Measurements from ENCODE around the gene CDCA3.
A peak's percentile ranks its signal among the peaks of the same experiment; 100 is the strongest.

The CDCA3 gene

GRCh38 chr12:6823182-6824084, 27.7 kb downstream of the CDCA3 start:
- TF ChIP-seq GATA2 (IDR thresholded peaks at IDR 0.05; ENCODE audit: low read depth, low read length), result no peak
- no peak for TF ChIP-seq GATA3 (IDR thresholded peaks at IDR 0.05; ENCODE audit: low read depth, low read length)

- TF ChIP-seq GATA2 (IDR thresholded peaks at IDR 0.05; ENCODE audit: low read depth, low read length), result no peak
- no peak for TF ChIP-seq GATA3 (IDR thresholded peaks at IDR 0.05; ENCODE audit: low read depth, low read length)
Measured at GRCh38 chr12:6822426-6823135, 28.5 kb downstream of the CDCA3 start.

- no peak for TF ChIP-seq GATA2 (IDR thresholded peaks at IDR 0.05; ENCODE audit: low read depth, low read length)
- TF ChIP-seq GATA3 (IDR thresholded peaks at IDR 0.05; ENCODE audit: low read depth, low read length), result no peak
Measured at GRCh38 chr12:6821591-6822425, 29.3 kb downstream of the CDCA3 start, which contains the start of gene GPR162. Gene GPR162 (plus strand): TSS chr12:6821821. CDS start chr12:6823899, 2,078 bp downstream.

- no peak for TF ChIP-seq GATA3 (IDR thresholded peaks at IDR 0.05; ENCODE audit: low read depth, low read length)
- no peak for TF ChIP-seq GATA2 (IDR thresholded peaks at IDR 0.05; ENCODE audit: low read depth, low read length)
Measured at GRCh38 chr12:6820166-6820565, 30.9 kb downstream of the CDCA3 start.

GRCh38 chr12:6819106-6820030, 31.7 kb downstream of the CDCA3 start:
- no peak for TF ChIP-seq GATA2 (IDR thresholded peaks at IDR 0.05; ENCODE audit: low read depth, low read length)
- TF ChIP-seq GATA3 (IDR thresholded peaks at IDR 0.05; ENCODE audit: low read depth, low read length), result no peak

- no peak for TF ChIP-seq GATA3 (IDR thresholded peaks at IDR 0.05; ENCODE audit: low read depth, low read length)
- no peak for TF ChIP-seq GATA2 (IDR thresholded peaks at IDR 0.05; ENCODE audit: low read depth, low read length)
Measured at GRCh38 chr12:6818645-6819044, 32.4 kb downstream of the CDCA3 start.

- TF ChIP-seq GATA2 (IDR thresholded peaks at IDR 0.05; ENCODE audit: low read depth, low read length) (no peak), GATA3 (IDR thresholded peaks at IDR 0.05; ENCODE audit: low read depth, low read length) (no peak)
Measured at GRCh38 chr12:6818222-6818621, 32.9 kb downstream of the CDCA3 start.

GRCh38 chr12:6817662-6818157, 33.4 kb downstream of the CDCA3 start:
- no peak for TF ChIP-seq GATA3 (IDR thresholded peaks at IDR 0.05; ENCODE audit: low read depth, low read length)
- TF ChIP-seq GATA2 (IDR thresholded peaks at IDR 0.05; ENCODE audit: low read depth, low read length), result no peak

- no peak for TF ChIP-seq GATA3 (IDR thresholded peaks at IDR 0.05; ENCODE audit: low read depth, low read length)
- no peak for TF ChIP-seq GATA2 (IDR thresholded peaks at IDR 0.05; ENCODE audit: low read depth, low read length)
Measured at GRCh38 chr12:6817098-6817497, 34.0 kb downstream of the CDCA3 start.

- peak; percentile 84 for TF ChIP-seq GATA2 (IDR thresholded peaks at IDR 0.05; ENCODE audit: low read depth, low read length)
- TF ChIP-seq GATA3 (IDR thresholded peaks at IDR 0.05; ENCODE audit: low read depth, low read length), result no peak
Measured at GRCh38 chr12:6816598-6816997, 34.5 kb downstream of the CDCA3 start.

- TF ChIP-seq GATA2 (IDR thresholded peaks at IDR 0.05; ENCODE audit: low read depth, low read length), result no peak
- TF ChIP-seq GATA3 (IDR thresholded peaks at IDR 0.05; ENCODE audit: low read depth, low read length), result no peak
Measured at GRCh38 chr12:6813363-6813762, 37.7 kb downstream of the CDCA3 start.

- no peak for TF ChIP-seq GATA3 (IDR thresholded peaks at IDR 0.05; ENCODE audit: low read depth, low read length)
- no peak for TF ChIP-seq GATA2 (IDR thresholded peaks at IDR 0.05; ENCODE audit: low read depth, low read length)
Measured at GRCh38 chr12:6810758-6811157, 40.3 kb downstream of the CDCA3 start.

GRCh38 chr12:6809056-6809455, 42.0 kb downstream of the CDCA3 start:
- TF ChIP-seq GATA3 (IDR thresholded peaks at IDR 0.05; ENCODE audit: low read depth, low read length), result no peak
- no peak for TF ChIP-seq GATA2 (IDR thresholded peaks at IDR 0.05; ENCODE audit: low read depth, low read length)

All from SH-SY5Y (cell line).